Keratinocyte (primary cell): ENCODE results near the gene NLGN1. TPM values are rescaled to one million over a fixed set of nuclear protein-coding genes. Genes with fewer than 3 reads are reported as not detected.

Experiments
- DNase-seq: peaks from one replicate; pipeline ENCODE4 v3.0.0-alpha.2; 2011; ENCODE audit warnings: low read depth, missing footprints, low spot score
- FAIRE-seq: peaks from 2 replicates; lab custom pipeline; 2011; peaks lifted over from hg19 to GRCh38; lab: Jason Lieb, UNC
- H2AFZ ChIP-seq: 2 replicates; pipeline ENCODE4 v1.6.0; 2012; ENCODE audit warnings: low read length, control low read depth, inconsistent platforms; ENCODE audit not compliant: control insufficient read depth
- H3K27ac ChIP-seq: 2 replicates; pipeline ENCODE4 v1.5.1; 2011; ENCODE audit warnings: low read length; ENCODE audit not compliant: control insufficient read depth, insufficient read depth
- H3K27me3 ChIP-seq: 3 replicates; pipeline ENCODE4 v1.6.0; 2011; ENCODE audit warnings: low read length; ENCODE audit not compliant: control insufficient read depth, insufficient read depth; ENCODE audit errors: extremely low read depth
- H3K36me3 ChIP-seq, 2 experiments: 2 replicates in 1 of 2; 3 replicates in 1 of 2; pipeline ENCODE4 v1.5.1; 2011; ENCODE audit warnings: low read length in 2 of 2, mild to moderate bottlenecking in 1 of 2; ENCODE audit not compliant: control insufficient read depth in 2 of 2, insufficient read depth in 2 of 2; ENCODE audit errors: extremely low read depth in 1 of 2
- H3K4me1 ChIP-seq: 3 replicates; pipeline ENCODE4 v1.5.1; 2011; ENCODE audit warnings: low read length; ENCODE audit not compliant: control insufficient read depth, insufficient read depth; ENCODE audit errors: extremely low read depth
- H3K4me2 ChIP-seq: 3 replicates; pipeline ENCODE4 v1.6.0; 2011; ENCODE audit warnings: low read depth, low read length; ENCODE audit not compliant: control insufficient read depth, insufficient read depth; ENCODE audit errors: extremely low read depth
- H3K4me3 ChIP-seq, 3 experiments: fragments of 200-600 bp in 1 of 3; sonication (generic) in 1 of 3; 2 replicates in 2 of 3; 3 replicates in 1 of 3; pipeline ENCODE4 v1.5.1; 2011 to 2016; ENCODE audit warnings: low read length in 3 of 3, mild to moderate bottlenecking in 3 of 3, control low read depth in 2 of 3, inconsistent platforms in 1 of 3, low read depth in 1 of 3, mixed read lengths in 1 of 3, mixed run types in 1 of 3, moderate library complexity in 1 of 3; ENCODE audit not compliant: control insufficient read depth in 2 of 3, insufficient read depth in 2 of 3; ENCODE audit errors: extremely low read depth in 1 of 3
- H3K79me2 ChIP-seq: 2 replicates; pipeline ENCODE4 v1.6.0; 2012; ENCODE audit warnings: low read length; ENCODE audit not compliant: control insufficient read depth, insufficient read depth
- H3K9ac ChIP-seq: 3 replicates; pipeline ENCODE4 v1.6.0; 2011; ENCODE audit warnings: low read length; ENCODE audit not compliant: control insufficient read depth, insufficient read depth; ENCODE audit errors: extremely low read depth
- H3K9me1 ChIP-seq: 3 replicates; pipeline ENCODE4 v1.6.0; 2011; ENCODE audit warnings: low read length; ENCODE audit not compliant: control insufficient read depth, insufficient read depth; ENCODE audit errors: extremely low read depth
- H3K9me3 ChIP-seq: 2 replicates; pipeline ENCODE4 v1.5.1; 2012; ENCODE audit warnings: low read depth, low read length; ENCODE audit not compliant: control insufficient read depth
- H4K20me1 ChIP-seq: 3 replicates; pipeline ENCODE4 v1.6.0; 2011; ENCODE audit warnings: low read length; ENCODE audit not compliant: control insufficient read depth, insufficient read depth; ENCODE audit errors: extremely low read depth
- EZH2 ChIP-seq: IDR thresholded peaks from one replicate; pipeline ENCODE4 v1.6.1; 2012; ENCODE audit warnings: inconsistent platforms, mild to moderate bottlenecking, low read length, moderate library complexity
- dilution Hi-C: fragments of 300-500 bp; cut with MboI; formaldehyde crosslinking; loops from one replicate; pipeline ENCODE4 v1.7.0; 2020; ENCODE audit warnings: low sequenced_read_pairs; ENCODE audit not compliant: extremely low pct_ligation_motif_present
- polyA plus RNA-seq, 5 experiments: library from polyadenylated mRNA; depleted of rRNA in 3 of 5; stranded (reverse) in 3 of 5; stranded (forward) in 1 of 5; unstranded in 1 of 5; fragments of >200 nt; gene quantifications; 1 replicate in 1 of 5; 2 replicates in 3 of 5; 3 replicates in 1 of 5; pipeline versions ENCODE4 v1.2.1 to v1.2.3, GENCODE V29; 2011 to 2012; ENCODE audit warnings: missing spikeins in 2 of 5, low read depth in 1 of 5, low replicate concordance in 1 of 5
- TF ChIP-seq, protein P1 (sequence below), 3 experiments: IDR thresholded peaks in 1 of 3; conservative IDR thresholded peaks in 1 of 3; optimal IDR thresholded peaks in 1 of 3; 2 replicates in 2 of 3; 3 replicates in 1 of 3; pipeline versions ENCODE3 to v1.5.1; 2011; ENCODE audit warnings: low read length in 3 of 3, mild to moderate bottlenecking in 3 of 3, moderate library complexity in 2 of 3, control low read depth in 1 of 3, inconsistent platforms in 1 of 3; ENCODE audit not compliant: insufficient read depth in 2 of 3; ENCODE audit errors: extremely low read depth in 1 of 3

The NLGN1 gene
- polyA plus RNA-seq, 1 donor (not counting 4 experiments of a cell fraction or from before 2014, with no cell fraction given): not detected

DNA sequence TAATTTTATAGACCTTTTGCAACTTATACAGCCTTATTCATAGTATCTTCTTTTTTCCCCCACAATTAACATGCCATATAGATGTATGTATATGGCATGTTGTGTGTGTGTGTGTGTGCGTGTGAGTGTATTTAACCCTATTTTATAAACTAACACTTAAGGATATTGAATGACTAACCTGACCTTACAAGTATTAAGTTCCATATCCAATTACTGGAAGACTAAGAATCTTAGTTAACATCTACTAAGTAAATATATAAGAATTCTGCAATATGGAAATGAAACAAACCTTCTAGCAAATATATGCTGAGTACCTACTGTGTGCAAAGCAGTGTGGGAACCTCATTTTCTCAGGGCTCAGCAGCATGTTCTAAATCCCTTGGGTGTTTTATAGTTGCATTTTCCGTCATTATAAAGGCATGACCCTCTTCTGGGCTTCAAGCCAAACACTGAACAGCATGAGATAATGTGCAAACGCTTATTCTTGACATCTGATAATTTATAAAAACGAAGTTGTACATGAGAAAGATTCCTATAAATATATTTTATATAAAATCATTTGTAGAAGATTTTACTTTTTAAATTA, 105.5 kb downstream of the NLGN1 start:
- Histone ChIP-seq H3K4me2 (no peak overlapping the region), H4K20me1 (no peaks in the 10 kb centered on the region), H3K36me3 (no peaks in the 10 kb centered on the region), H3K4me1 (no peaks in the 10 kb centered on the region), H3K27me3 (no peaks in the 10 kb centered on the region), H3K4me3 (no peak overlapping the region), H3K27ac (no peak overlapping the region), H3K9me3 (no peaks in the 10 kb centered on the region), H2AFZ (no peak overlapping the region), H3K79me2 (no peaks in the 10 kb centered on the region), H3K9me1 (no peaks in the 10 kb centered on the region), H3K9ac (no peak overlapping the region)
- FAIRE-seq: no peak
- no peak for DNase-seq
- dilution Hi-C loops: no loop called here
- TF ChIP-seq EZH2: no peak
- TF ChIP-seq, protein P1, sequence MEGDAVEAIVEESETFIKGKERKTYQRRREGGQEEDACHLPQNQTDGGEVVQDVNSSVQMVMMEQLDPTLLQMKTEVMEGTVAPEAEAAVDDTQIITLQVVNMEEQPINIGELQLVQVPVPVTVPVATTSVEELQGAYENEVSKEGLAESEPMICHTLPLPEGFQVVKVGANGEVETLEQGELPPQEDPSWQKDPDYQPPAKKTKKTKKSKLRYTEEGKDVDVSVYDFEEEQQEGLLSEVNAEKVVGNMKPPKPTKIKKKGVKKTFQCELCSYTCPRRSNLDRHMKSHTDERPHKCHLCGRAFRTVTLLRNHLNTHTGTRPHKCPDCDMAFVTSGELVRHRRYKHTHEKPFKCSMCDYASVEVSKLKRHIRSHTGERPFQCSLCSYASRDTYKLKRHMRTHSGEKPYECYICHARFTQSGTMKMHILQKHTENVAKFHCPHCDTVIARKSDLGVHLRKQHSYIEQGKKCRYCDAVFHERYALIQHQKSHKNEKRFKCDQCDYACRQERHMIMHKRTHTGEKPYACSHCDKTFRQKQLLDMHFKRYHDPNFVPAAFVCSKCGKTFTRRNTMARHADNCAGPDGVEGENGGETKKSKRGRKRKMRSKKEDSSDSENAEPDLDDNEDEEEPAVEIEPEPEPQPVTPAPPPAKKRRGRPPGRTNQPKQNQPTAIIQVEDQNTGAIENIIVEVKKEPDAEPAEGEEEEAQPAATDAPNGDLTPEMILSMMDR (optimal IDR thresholded peaks at IDR 0.05 in 1 of 3, IDR thresholded peaks at IDR 0.05 in 1 of 3, conservative IDR thresholded peaks at IDR 0.05 in 1 of 3; ENCODE audit: extremely low read depth in 1 of 3, insufficient read depth in 2 of 3, low read length in 3 of 3): no peak

DNA sequence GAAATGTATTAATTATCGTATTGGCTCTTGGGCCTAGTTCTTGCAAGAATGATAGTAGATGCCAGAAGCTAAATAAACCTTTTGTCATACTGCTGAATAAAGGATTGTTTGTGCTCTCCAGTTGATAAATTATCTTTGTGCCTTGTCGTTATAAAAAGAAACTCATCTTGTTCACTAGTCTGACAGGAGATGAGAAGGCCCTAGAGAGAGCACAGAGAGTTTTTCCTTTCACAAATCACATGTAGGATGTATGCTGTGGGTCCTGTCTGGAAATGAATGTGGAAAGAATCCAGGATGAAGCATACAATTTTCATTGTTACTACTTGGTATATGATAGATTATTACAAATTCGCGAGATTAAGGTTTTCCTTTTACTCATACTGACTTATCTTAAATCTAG, 113.0 kb downstream of the NLGN1 start:
- no peak for TF ChIP-seq EZH2
- TF ChIP-seq, protein P1 (optimal IDR thresholded peaks at IDR 0.05 in 1 of 3, IDR thresholded peaks at IDR 0.05 in 1 of 3, conservative IDR thresholded peaks at IDR 0.05 in 1 of 3; ENCODE audit: extremely low read depth in 1 of 3, insufficient read depth in 2 of 3, low read length in 3 of 3): no peak
- Histone ChIP-seq H3K4me1 (no peaks in the 10 kb centered on the region), H3K27me3 (no peaks in the 10 kb centered on the region), H3K9ac (no peak overlapping the region), H3K27ac (no peak overlapping the region), H3K4me3 (no peak overlapping the region), H3K36me3 (no peaks in the 10 kb centered on the region), H3K4me2 (no peak overlapping the region), H3K9me3 (no peaks in the 10 kb centered on the region), H4K20me1 (no peaks in the 10 kb centered on the region), H3K9me1 (no peaks in the 10 kb centered on the region), H3K79me2 (no peaks in the 10 kb centered on the region), H2AFZ (no peak overlapping the region)
- no peak for DNase-seq
- dilution Hi-C loops: no loop called here
- no peak for FAIRE-seq
